Mucosa of rectum (tissue), 2 donors: ENCODE results near the gene MAPKBP1.

ENCODE experiments used
- H3K27ac ChIP-seq, 2 donors: one replicate each; pipeline ENCODE4 v1.7.0; 2013; ENCODE audit warnings: inconsistent platforms in 2 of 2, low read depth in 2 of 2, low read length in 2 of 2
- H3K27me3 ChIP-seq, 2 donors: one replicate each; pipeline ENCODE4 v1.7.0; 2013; ENCODE audit warnings: low read length in 2 of 2; ENCODE audit not compliant: control insufficient read depth in 2 of 2, insufficient read depth in 2 of 2
- H3K36me3 ChIP-seq, 2 donors: one replicate each; pipeline ENCODE4 v1.7.0; 2013; ENCODE audit warnings: low read length in 2 of 2; ENCODE audit not compliant: control insufficient read depth in 2 of 2, insufficient read depth in 2 of 2
- H3K4me1 ChIP-seq, 2 donors: one replicate each; pipeline ENCODE4 v1.7.0; 2013; ENCODE audit warnings: low read length in 2 of 2, mild to moderate bottlenecking in 1 of 2; ENCODE audit not compliant: control insufficient read depth in 2 of 2, insufficient read depth in 2 of 2
- H3K4me3 ChIP-seq, 2 donors: one replicate each; pipeline ENCODE4 v1.7.0; 2013; ENCODE audit warnings: low read length in 2 of 2
- H3K9ac ChIP-seq, 2 donors: one replicate each; pipeline ENCODE4 v1.7.0; 2013; ENCODE audit warnings: low read length in 2 of 2, low read depth in 1 of 2, mild to moderate bottlenecking in 1 of 2
- H3K9me3 ChIP-seq, 2 donors: one replicate each; pipeline ENCODE4 v1.7.0; 2013; ENCODE audit warnings: low read length in 2 of 2; ENCODE audit not compliant: control insufficient read depth in 2 of 2
- donor health status: healthy.
- donor health status: Normal muscosa, but diverticular disease.

Gene MAPKBP1

GRCh38 chr15:41795996-41796856, 21.9 kb downstream of the MAPKBP1 start:
- Histone ChIP-seq H3K36me3 (peaks cover 9 to 11% of the 10 kb centered on the region in 2 donors), H3K4me3 (no peak overlapping the region), H3K27me3 (no peaks in the 10 kb centered on the region), H3K9me3 (no peaks in the 10 kb centered on the region), H3K27ac (no peak overlapping the region), H3K4me1 (peaks cover 0 to 3% of the 10 kb centered on the region in 2 donors), H3K9ac (no peak overlapping the region)

- H3K4me3 ChIP-seq, result no peak overlapping the region
- no peaks in the 10 kb centered on the region for H3K9me3 ChIP-seq
- no peaks in the 10 kb centered on the region for H3K4me1 ChIP-seq
- peaks cover 9 to 11% of the 10 kb centered on the region in 2 donors for H3K36me3 ChIP-seq
- H3K27me3 ChIP-seq, result no peaks in the 10 kb centered on the region
- H3K27ac ChIP-seq, result no peak overlapping the region
- no peak overlapping the region for H3K9ac ChIP-seq
Observed at GRCh38 chr15:41797201-41797944, 23.1 kb downstream of the MAPKBP1 start.

GRCh38 chr15:41798607-41799487, 24.6 kb downstream of the MAPKBP1 start:
- H3K4me1 ChIP-seq, result no peaks in the 10 kb centered on the region
- H3K9ac ChIP-seq, result no peak overlapping the region
- H3K4me3 ChIP-seq, result no peak overlapping the region
- no peak overlapping the region for H3K27ac ChIP-seq
- H3K9me3 ChIP-seq, result no peaks in the 10 kb centered on the region
- H3K27me3 ChIP-seq, result no peaks in the 10 kb centered on the region
- H3K36me3 ChIP-seq, result peaks cover 9 to 11% of the 10 kb centered on the region in 2 donors

DNA sequence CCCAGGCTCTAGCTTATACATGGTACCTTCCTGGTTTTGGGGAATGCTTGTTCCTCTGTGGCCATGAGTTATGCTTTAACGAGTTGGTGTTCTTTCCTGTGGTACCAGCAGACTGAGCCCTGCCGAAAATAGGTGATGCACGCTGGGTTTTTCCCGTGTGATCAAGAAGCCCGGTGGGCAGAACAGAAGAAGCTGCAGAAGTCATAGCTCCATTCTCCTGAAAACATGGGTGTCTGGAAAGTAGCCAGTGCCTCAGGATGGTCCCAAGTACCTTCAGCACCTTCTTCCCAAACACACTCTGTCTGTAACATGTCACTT, 25.2 kb downstream of the MAPKBP1 start:
- H3K9ac ChIP-seq, result no peak overlapping the region

DNA sequence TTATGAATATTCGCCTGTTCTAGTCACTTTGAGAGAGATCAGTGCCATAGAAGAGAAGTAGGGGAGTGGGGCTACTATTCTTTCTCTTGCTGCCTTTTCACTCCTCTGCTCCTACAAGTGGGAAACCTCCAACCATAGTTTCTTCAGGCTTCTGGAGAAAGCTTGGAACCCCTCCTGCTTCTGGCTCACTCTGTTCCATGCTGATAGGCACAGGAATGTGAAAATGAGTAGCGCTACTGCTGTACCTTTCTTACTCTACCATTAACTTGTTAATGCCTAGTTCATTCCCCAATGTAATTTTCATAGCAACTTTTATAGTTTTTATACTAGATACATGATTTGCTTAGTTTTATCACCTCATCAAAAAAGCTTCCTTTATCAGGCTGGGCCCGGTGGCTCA, 26.9 kb downstream of the MAPKBP1 start:
- H3K9ac ChIP-seq, result no peak overlapping the region
- H3K4me1 ChIP-seq, result no peaks in the 10 kb centered on the region
- no peak overlapping the region for H3K4me3 ChIP-seq
- H3K27ac ChIP-seq, result no peak overlapping the region
- peaks cover 9 to 11% of the 10 kb centered on the region in 2 donors for H3K36me3 ChIP-seq
- H3K9me3 ChIP-seq, result no peaks in the 10 kb centered on the region
- no peaks in the 10 kb centered on the region for H3K27me3 ChIP-seq

More for the DNA sequence above, 25.2 kb downstream of the MAPKBP1 start:
- no peaks in the 10 kb centered on the region for H3K9me3 ChIP-seq
- no peak overlapping the region for H3K27ac ChIP-seq
- H3K4me1 ChIP-seq, result no peaks in the 10 kb centered on the region
- H3K27me3 ChIP-seq, result no peaks in the 10 kb centered on the region
- H3K36me3 ChIP-seq, result peaks cover 9 to 11% of the 10 kb centered on the region in 2 donors
- no peak overlapping the region for H3K4me3 ChIP-seq

DNA sequence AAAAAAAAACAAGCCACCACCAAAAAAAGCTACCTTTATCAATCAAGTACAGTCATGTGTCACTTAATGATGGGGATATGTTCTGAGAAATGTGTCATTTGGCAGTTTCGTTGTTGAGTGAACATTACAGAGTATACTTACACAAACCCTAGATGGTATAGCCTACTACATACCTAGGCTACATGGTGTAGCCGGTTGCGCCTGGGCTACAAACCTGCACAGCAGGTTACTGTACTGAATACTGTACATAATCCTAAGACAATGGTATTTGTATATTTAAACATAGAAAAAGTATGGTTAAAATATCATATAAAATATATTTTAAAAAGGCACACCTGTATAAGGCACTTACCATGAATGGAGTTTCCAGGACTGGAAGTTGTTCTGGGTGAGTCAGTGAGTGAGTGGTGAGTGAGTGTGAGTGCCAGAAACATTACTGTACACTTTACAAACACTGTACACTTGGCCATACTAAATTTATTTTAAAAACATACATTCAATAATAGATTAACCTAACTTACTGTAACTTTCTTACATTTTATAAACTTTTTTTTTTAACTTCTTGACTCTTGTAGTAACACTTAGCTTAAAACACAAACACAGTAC, 27.7 kb downstream of the MAPKBP1 start:
- Histone ChIP-seq H3K27ac (no peak overlapping the region), H3K36me3 (peaks cover 8 to 9% of the 10 kb centered on the region in 2 donors), H3K4me3 (no peak overlapping the region), H3K9ac (no peak overlapping the region), H3K4me1 (no peaks in the 10 kb centered on the region), H3K27me3 (no peaks in the 10 kb centered on the region), H3K9me3 (no peaks in the 10 kb centered on the region)

- H3K9ac ChIP-seq, result no peak overlapping the region
- peaks cover 7 to 8% of the 10 kb centered on the region in 2 donors for H3K36me3 ChIP-seq
- no peaks in the 10 kb centered on the region for H3K9me3 ChIP-seq
- no peak overlapping the region for H3K27ac ChIP-seq
- H3K27me3 ChIP-seq, result no peaks in the 10 kb centered on the region
- H3K4me3 ChIP-seq, result no peak overlapping the region
- H3K4me1 ChIP-seq, result no peaks in the 10 kb centered on the region
Observed at GRCh38 chr15:41804361-41804760, 30.1 kb downstream of the MAPKBP1 start.

- Histone ChIP-seq H3K9ac (no peak overlapping the region), H3K4me3 (no peak overlapping the region), H3K27me3 (no peaks in the 10 kb centered on the region), H3K27ac (no peak overlapping the region), H3K4me1 (no peaks in the 10 kb centered on the region), H3K36me3 (peaks cover 0 to 8% of the 10 kb centered on the region in 2 donors), H3K9me3 (no peaks in the 10 kb centered on the region)
Observed at GRCh38 chr15:41804916-41805666, 30.8 kb downstream of the MAPKBP1 start.

- H3K27ac ChIP-seq, result no peak overlapping the region
- H3K27me3 ChIP-seq, result no peaks in the 10 kb centered on the region
- H3K4me1 ChIP-seq, result no peaks in the 10 kb centered on the region
- no peak overlapping the region for H3K4me3 ChIP-seq
- H3K9me3 ChIP-seq, result no peaks in the 10 kb centered on the region
- H3K9ac ChIP-seq, result no peak overlapping the region
- peaks cover 0 to 4% of the 10 kb centered on the region in 2 donors for H3K36me3 ChIP-seq
Observed at GRCh38 chr15:41805711-41806110, 31.4 kb downstream of the MAPKBP1 start.
